HEK293T (cell line): ENCODE measurements around the gene SEMA6B.

Experiments used
- CTCF ChIA-PET: fragments of 350-600 bp; formaldehyde crosslinking; extraction: SDS; loops from one replicate; lab custom pipeline; 2021; ENCODE audit warnings: antibody characterized with exemption, inconsistent platforms; lab: Yijun Ruan, JAX
- POLR2A ChIA-PET: fragments of 350-600 bp; formaldehyde crosslinking; extraction: SDS; loops from one replicate; lab custom pipeline; 2020; ENCODE audit warnings: antibody characterized with exemption, inconsistent platforms; lab: Yijun Ruan, JAX
- DNase-seq: peaks from one replicate; pipeline ENCODE4 v3.0.0; 2012; ENCODE audit warnings: mixed read lengths; ENCODE audit errors: extremely low spot score
- ARNT ChIP-seq: fragments of 450-650 bp; IDR thresholded peaks from 2 replicates; pipeline ENCODE4 v1.6.1; 2017; ENCODE audit warnings: mild to moderate bottlenecking
- BHLHE40 ChIP-seq: fragments of 450-650 bp; IDR thresholded peaks from 2 replicates; pipeline ENCODE4 v1.6.1; 2016; ENCODE audit warnings: mild to moderate bottlenecking, moderate library complexity, borderline replicate concordance
- CTBP1 ChIP-seq: fragments of 450-650 bp; IDR thresholded peaks from 2 replicates; pipeline ENCODE4 v1.6.1; 2016; ENCODE audit warnings: borderline replicate concordance
- ELF4 ChIP-seq: fragments of 450-650 bp; IDR thresholded peaks from 2 replicates; pipeline ENCODE4 v1.6.1; 2017; ENCODE audit warnings: antibody characterized with exemption
- FOXA1 ChIP-seq: fragments of 450-650 bp; IDR thresholded peaks from 2 replicates; pipeline ENCODE4 v1.6.1; 2016; ENCODE audit warnings: mild to moderate bottlenecking
- FOXK2 ChIP-seq: fragments of 450-650 bp; IDR thresholded peaks from 2 replicates; pipeline ENCODE4 v1.6.1; 2016; ENCODE audit warnings: mild to moderate bottlenecking
- FOXM1 ChIP-seq: fragments of 450-650 bp; IDR thresholded peaks from 2 replicates; pipeline ENCODE4 v1.6.1; 2017; ENCODE audit warnings: mild to moderate bottlenecking, borderline replicate concordance
- HDGF ChIP-seq: fragments of 450-650 bp; IDR thresholded peaks from 2 replicates; pipeline ENCODE4 v1.6.1; 2017; ENCODE audit warnings: antibody characterized with exemption, borderline replicate concordance
- L3MBTL2 ChIP-seq: fragments of 450-650 bp; conservative IDR thresholded peaks from 2 replicates; pipeline ENCODE4 v1.6.1; 2016; ENCODE audit warnings: mild to moderate bottlenecking
- LEF1 ChIP-seq: fragments of 450-650 bp; IDR thresholded peaks from 2 replicates; pipeline ENCODE4 v1.6.1; 2017; ENCODE audit warnings: mild to moderate bottlenecking, borderline replicate concordance
- NFRKB ChIP-seq: fragments of 450-650 bp; IDR thresholded peaks from 2 replicates; pipeline ENCODE4 v1.6.1; 2016; ENCODE audit warnings: mild to moderate bottlenecking, moderate library complexity
- PKNOX1 ChIP-seq: fragments of 450-650 bp; IDR thresholded peaks from 2 replicates; pipeline ENCODE4 v1.6.1; 2016
- SP1 ChIP-seq: fragments of 450-650 bp; IDR thresholded peaks from 2 replicates; pipeline ENCODE4 v1.6.1; 2017
- SUZ12 ChIP-seq: fragments of 450-650 bp; IDR thresholded peaks from 2 replicates; pipeline ENCODE4 v1.6.1; 2016; ENCODE audit warnings: mild to moderate bottlenecking
- TARDBP ChIP-seq: fragments of 450-650 bp; IDR thresholded peaks from 2 replicates; pipeline ENCODE4 v1.6.1; 2016
- ZNF384 ChIP-seq: fragments of 450-650 bp; IDR thresholded peaks from 2 replicates; pipeline ENCODE4 v1.6.1; 2016

The SEMA6B gene

GRCh38 chr19:4498694-4499093, 60.8 kb downstream of the SEMA6B start:
- no peak for DNase-seq
- CTCF ChIA-PET, result no interaction called here
- TF ChIP-seq ARNT, result no peak
- TF ChIP-seq FOXK2, result no peak
- TF ChIP-seq L3MBTL2, result no peak
- no peak for TF ChIP-seq SUZ12
- no peak for TF ChIP-seq ZNF384
- TF ChIP-seq FOXM1, result no peak
- TF ChIP-seq CTBP1, result no peak
- no peak for TF ChIP-seq SP1
- POLR2A ChIA-PET, result no interaction called here

GRCh38 chr19:4497770-4498389, 61.6 kb downstream of the SEMA6B start:
- CTCF ChIA-PET, result no interaction called here
- DNase-seq, result no peak
- no peak for TF ChIP-seq TARDBP
- no peak for TF ChIP-seq HDGF
- no peak for TF ChIP-seq NFRKB
- no peak for TF ChIP-seq ELF4
- POLR2A ChIA-PET, result no interaction called here

GRCh38 chr19:4496304-4496703, 63.2 kb downstream of the SEMA6B start:
- no peak for DNase-seq
- TF ChIP-seq LEF1 (no peak), FOXM1 (no peak)
- ChIA-PET CTCF (no interaction called here), POLR2A (no interaction called here)

GRCh38 chr19:4495471-4495870, 64.0 kb downstream of the SEMA6B start:
- TF ChIP-seq BHLHE40 (no peak), FOXM1 (no peak), CTBP1 (no peak), ELF4 (no peak)
- no peak for DNase-seq
- POLR2A ChIA-PET, result no interaction called here
- CTCF ChIA-PET, result no interaction called here

GRCh38 chr19:4494691-4495064, 64.8 kb downstream of the SEMA6B start:
- DNase-seq, result no peak
- CTCF ChIA-PET, result no interaction called here
- POLR2A ChIA-PET, result no interaction called here
- TF ChIP-seq PKNOX1 (no peak), TARDBP (no peak), FOXM1 (no peak), NFRKB (no peak), CTBP1 (no peak), LEF1 (no peak), BHLHE40 (no peak), ARNT (no peak), L3MBTL2 (no peak), SP1 (no peak), FOXK2 (no peak), HDGF (no peak), ZNF384 (no peak)

GRCh38 chr19:4493929-4494690, 65.4 kb downstream of the SEMA6B start:
- no peak for TF ChIP-seq FOXM1
- TF ChIP-seq TARDBP, result no peak
- TF ChIP-seq BHLHE40, result no peak
- TF ChIP-seq SP1, result no peak
- TF ChIP-seq FOXA1, result no peak
- TF ChIP-seq ELF4, result no peak
- no peak for TF ChIP-seq LEF1
- no peak for TF ChIP-seq ZNF384
- TF ChIP-seq SUZ12, result no peak
- TF ChIP-seq NFRKB, result no peak
- TF ChIP-seq ARNT, result no peak
- no peak for TF ChIP-seq PKNOX1
- no peak for TF ChIP-seq L3MBTL2
- TF ChIP-seq CTBP1, result no peak
- no peak for DNase-seq
- ChIA-PET CTCF (no interaction called here), POLR2A (no interaction called here)

GRCh38 chr19:4493104-4493928, 66.2 kb downstream of the SEMA6B start:
- ChIA-PET CTCF (no interaction called here), POLR2A (no interaction called here)
- TF ChIP-seq FOXM1 (no peak), SUZ12 (no peak), HDGF (no peak), TARDBP (peak; percentile 84), CTBP1 (no peak), LEF1 (no peak)
- no peak for DNase-seq
